Hematopoietic multipotent progenitor cell treated with erythropoietin and hydrocortisone succinate and interleukin-3 and kit ligand, for 17 days (in vitro differentiated cells): Measurements from ENCODE around the gene TBC1D22A.

Experiments used
- DNase-seq: peaks from one replicate; pipeline ENCODE4 v3.0.0-alpha.2; 2015; ENCODE audit warnings: low spot score

Gene TBC1D22A

GRCh38 chr22:47201996-47202818, 439.8 kb downstream of the TBC1D22A start:
- no peak for DNase-seq

GRCh38 chr22:47202819-47203553, 440.5 kb downstream of the TBC1D22A start:
- no peak for DNase-seq

- no peak for DNase-seq
Observed at GRCh38 chr22:47203554-47203991, 441.1 kb downstream of the TBC1D22A start.

- no peak for DNase-seq
Observed at GRCh38 chr22:47204002-47204979, 441.8 kb downstream of the TBC1D22A start.

- no peak for DNase-seq
Observed at GRCh38 chr22:47205081-47205491, 442.6 kb downstream of the TBC1D22A start.

GRCh38 chr22:47205554-47205953, 443.1 kb downstream of the TBC1D22A start:
- no peak for DNase-seq

GRCh38 chr22:47206164-47206563, 443.7 kb downstream of the TBC1D22A start:
- DNase-seq, result no peak

GRCh38 chr22:47206666-47207218, 444.3 kb downstream of the TBC1D22A start:
- DNase-seq, result no peak

- DNase-seq, result no peak
Observed at GRCh38 chr22:47207387-47207786, 444.9 kb downstream of the TBC1D22A start.

GRCh38 chr22:47207846-47208554, 445.6 kb downstream of the TBC1D22A start:
- no peak for DNase-seq

- no peak for DNase-seq
Observed at GRCh38 chr22:47208630-47209029, 446.2 kb downstream of the TBC1D22A start.

GRCh38 chr22:47209040-47209514, 446.6 kb downstream of the TBC1D22A start:
- no peak for DNase-seq

GRCh38 chr22:47209547-47210023, 447.1 kb downstream of the TBC1D22A start:
- DNase-seq, result no peak

GRCh38 chr22:47210112-47210657, 447.7 kb downstream of the TBC1D22A start:
- no peak for DNase-seq

GRCh38 chr22:47210686-47211085, 448.2 kb downstream of the TBC1D22A start:
- no peak for DNase-seq

- peak; percentile 9 for DNase-seq
Observed at GRCh38 chr22:47213571-47214230, 451.3 kb downstream of the TBC1D22A start.

- no peak for DNase-seq
Observed at GRCh38 chr22:47215851-47216250, 453.4 kb downstream of the TBC1D22A start.

- no peak for DNase-seq
Observed at GRCh38 chr22:47218671-47219070, 456.2 kb downstream of the TBC1D22A start.

- DNase-seq, result no peak
Observed at GRCh38 chr22:47219789-47220188, 457.3 kb downstream of the TBC1D22A start.

- DNase-seq, result no peak
Observed at GRCh38 chr22:47220752-47221151, 458.3 kb downstream of the TBC1D22A start.
